Thyroid gland (tissue), 4 donors: Measurements from ENCODE around the gene CNTN5. TPM values are rescaled to one million over a fixed set of nuclear protein-coding genes. Genes with fewer than 3 reads are reported as not detected.

ENCODE experiments used
- DNase-seq, 2 donors: peaks; one replicate each; pipeline ENCODE4 v3.0.0-alpha.2; 2019
- H3K27ac ChIP-seq, 3 donors: fragments of 200-600 bp; sonication (generic); 1 replicate in 2 of 3; 2 replicates in 1 of 3; pipeline ENCODE4 v1.5.1; 2016 to 2019; ENCODE audit warnings: mild to moderate bottlenecking in 1 of 3, moderate library complexity in 1 of 3
- H3K27me3 ChIP-seq: fragments of 200-600 bp; sonication (generic); one replicate; pipeline ENCODE4 v1.5.1; 2019
- H3K36me3 ChIP-seq, 2 donors: fragments of 200-600 bp; sonication (generic); one replicate each; pipeline ENCODE4 v1.5.1; 2016 to 2019
- H3K4me1 ChIP-seq, 2 donors: fragments of 200-600 bp; sonication (generic); one replicate each; pipeline ENCODE4 v1.5.1; 2017 to 2019
- H3K4me3 ChIP-seq, 3 donors: fragments of 200-600 bp; sonication (generic); replicated peaks in 1 of 3; 1 replicate in 2 of 3; 2 replicates in 1 of 3; pipeline ENCODE4 v1.5.1; 2016; ENCODE audit warnings: mild to moderate bottlenecking in 1 of 3
- H3K9me3 ChIP-seq: fragments of 200-600 bp; sonication (generic); one replicate; pipeline ENCODE4 v1.5.1; 2017
- POLR2A ChIP-seq, 2 donors: fragments of 450-650 bp; IDR thresholded peaks; one replicate each; pipeline ENCODE4 v1.6.1; 2017; ENCODE audit warnings: antibody characterized with exemption in 2 of 2, mild to moderate bottlenecking in 2 of 2, moderate library complexity in 1 of 2
- WGBS, 2 donors: methylation state at CpG; one replicate each; pipeline ENCODE4 v1.1.5; 2017; 5-methylcytosine and 5-hydroxymethylcytosine counted together
- intact Hi-C: fragments of 100-400 bp; cut with DNase I; formaldehyde crosslinking; loops from one replicate; pipeline ENCODE4 v1.15.1; 2023
- total RNA-seq, 4 donors: library from RNA; depleted of rRNA; stranded (reverse); fragments of >200 nt; gene quantifications; one replicate each; pipeline ENCODE4 v1.2.3, GENCODE V29; 2016
- TF ChIP-seq, protein P1 (sequence below), 6 experiments: fragments of 200-600 bp in 3 of 6; fragments of 450-650 bp in 3 of 6; sonication (generic) in 3 of 6; IDR thresholded peaks; one replicate each; pipeline ENCODE4 v1.5.1; 2016 to 2019; ENCODE audit warnings: antibody characterized with exemption in 6 of 6, mild to moderate bottlenecking in 2 of 6, inconsistent platforms in 1 of 6, moderate library complexity in 1 of 6

CNTN5 gene
- total RNA-seq, 4 donors from 2014 or later = 1.9 to 14.3 (median 12.0) TPM

DNA sequence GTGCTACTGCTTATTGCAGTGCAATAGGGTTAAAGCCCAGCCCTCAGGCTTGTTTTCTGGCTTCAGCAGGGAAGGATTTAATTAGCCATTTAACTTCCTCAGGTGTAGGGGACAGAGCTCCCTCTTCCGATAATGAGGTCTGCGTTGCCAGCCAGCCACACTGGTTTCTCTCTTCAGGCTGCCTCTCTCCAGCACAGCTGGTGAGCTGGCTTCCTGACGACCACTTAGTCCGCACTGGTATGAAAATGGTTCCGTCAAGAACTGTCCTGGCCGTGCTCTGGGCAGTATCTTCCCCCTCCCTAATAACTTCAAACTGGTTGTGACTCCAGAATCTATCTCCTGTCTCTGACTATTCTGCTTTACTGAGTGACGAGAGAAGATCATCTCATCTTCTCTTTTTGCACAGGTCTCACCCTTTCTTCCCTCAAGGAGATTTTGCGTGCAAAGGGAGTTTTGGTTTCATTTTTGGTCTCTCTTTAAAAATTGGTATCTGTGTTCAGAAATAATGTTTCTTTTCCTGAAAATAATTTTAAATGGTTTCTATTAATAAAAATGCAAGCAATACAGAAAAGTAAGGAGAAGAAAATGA lies 49.2 kb downstream of the CNTN5 start:
- peak overlapping the region in 2 of 3 donors; percentile 48 to 53 for H3K27ac ChIP-seq
- TF ChIP-seq, protein P1, sequence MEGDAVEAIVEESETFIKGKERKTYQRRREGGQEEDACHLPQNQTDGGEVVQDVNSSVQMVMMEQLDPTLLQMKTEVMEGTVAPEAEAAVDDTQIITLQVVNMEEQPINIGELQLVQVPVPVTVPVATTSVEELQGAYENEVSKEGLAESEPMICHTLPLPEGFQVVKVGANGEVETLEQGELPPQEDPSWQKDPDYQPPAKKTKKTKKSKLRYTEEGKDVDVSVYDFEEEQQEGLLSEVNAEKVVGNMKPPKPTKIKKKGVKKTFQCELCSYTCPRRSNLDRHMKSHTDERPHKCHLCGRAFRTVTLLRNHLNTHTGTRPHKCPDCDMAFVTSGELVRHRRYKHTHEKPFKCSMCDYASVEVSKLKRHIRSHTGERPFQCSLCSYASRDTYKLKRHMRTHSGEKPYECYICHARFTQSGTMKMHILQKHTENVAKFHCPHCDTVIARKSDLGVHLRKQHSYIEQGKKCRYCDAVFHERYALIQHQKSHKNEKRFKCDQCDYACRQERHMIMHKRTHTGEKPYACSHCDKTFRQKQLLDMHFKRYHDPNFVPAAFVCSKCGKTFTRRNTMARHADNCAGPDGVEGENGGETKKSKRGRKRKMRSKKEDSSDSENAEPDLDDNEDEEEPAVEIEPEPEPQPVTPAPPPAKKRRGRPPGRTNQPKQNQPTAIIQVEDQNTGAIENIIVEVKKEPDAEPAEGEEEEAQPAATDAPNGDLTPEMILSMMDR (IDR thresholded peaks at IDR 0.05) = no peak
- TF ChIP-seq POLR2A (IDR thresholded peaks at IDR 0.05) = no peak
- DNase-seq = peak; percentile 66
- H3K4me3 ChIP-seq = peak overlapping the region in 2 of 3 donors; percentile 22 to 58
- no peaks in the 10 kb centered on the region for H3K9me3 ChIP-seq
- no peaks in the 10 kb centered on the region for H3K4me1 ChIP-seq
- 2 to 3% methylated on average over 8 of the region's 8 CpGs for WGBS, 2 donors
- H3K36me3 ChIP-seq = no peaks in the 10 kb centered on the region
- no peaks in the 10 kb centered on the region for H3K27me3 ChIP-seq
- intact Hi-C loops = no loop called here

DNA sequence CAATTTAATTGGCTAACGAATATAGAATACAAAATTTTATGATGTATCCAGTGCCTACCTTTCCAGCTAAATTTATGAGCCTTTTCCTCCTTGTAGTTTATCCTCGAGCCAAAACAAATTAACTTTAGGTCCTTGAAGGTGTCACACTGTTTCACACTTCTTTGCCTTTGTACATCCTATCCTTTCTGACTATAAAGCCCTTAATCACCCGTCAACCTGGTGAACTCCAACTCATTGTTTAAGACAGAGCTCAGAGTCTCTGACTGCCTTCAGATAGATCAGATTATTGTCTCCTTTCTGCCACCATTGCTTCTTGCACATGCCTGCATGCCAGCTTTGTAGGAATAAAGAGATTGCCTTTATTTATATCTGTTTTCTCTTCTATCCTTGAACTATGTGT lies 58.8 kb downstream of the CNTN5 start:
- Histone ChIP-seq H3K9me3 (no peaks in the 10 kb centered on the region), H3K4me1 (no peaks in the 10 kb centered on the region), H3K36me3 (no peaks in the 10 kb centered on the region), H3K27ac (no peak overlapping the region), H3K27me3 (no peaks in the 10 kb centered on the region), H3K4me3 (no peak overlapping the region)
- intact Hi-C loops = no loop called here
- DNase-seq = no peak
- WGBS, 2 donors = 82 to 90% methylated on average over 3 of the region's 3 CpGs
- TF ChIP-seq POLR2A (IDR thresholded peaks at IDR 0.05) = no peak
- TF ChIP-seq, protein P1 (IDR thresholded peaks at IDR 0.05) = no peak

DNA sequence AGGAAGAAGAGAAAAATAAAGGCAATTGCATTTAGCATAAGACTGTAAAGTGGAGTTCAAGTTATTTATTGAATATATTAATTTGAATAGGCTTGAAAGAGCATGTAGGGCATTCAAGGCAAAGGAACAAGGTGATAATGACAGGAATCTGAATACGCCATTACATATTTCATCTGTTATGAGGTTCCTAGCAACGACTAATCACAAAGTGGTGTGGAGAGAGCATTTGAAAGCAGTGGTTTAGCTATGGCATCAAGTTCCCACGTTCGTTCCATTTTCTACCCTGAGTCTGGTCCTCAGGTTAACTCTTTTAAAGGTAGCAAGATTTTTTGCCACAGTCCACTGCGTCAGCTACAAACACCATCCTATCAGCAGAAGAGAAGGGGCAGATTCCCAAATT lies 59.4 kb downstream of the CNTN5 start:
- 77 to 87% methylated on average over 5 of the region's 5 CpGs for WGBS, 2 donors
- no peak for TF ChIP-seq POLR2A (IDR thresholded peaks at IDR 0.05)
- TF ChIP-seq, protein P1 (IDR thresholded peaks at IDR 0.05) = no peak
- H3K4me1 ChIP-seq = no peaks in the 10 kb centered on the region

GRCh38 chr11:99098258-99098657 lies 77.5 kb downstream of the CNTN5 start:
- Histone ChIP-seq H3K36me3 (no peaks in the 10 kb centered on the region), H3K4me3 (no peak overlapping the region), H3K27ac (no peak overlapping the region), H3K4me1 (no peaks in the 10 kb centered on the region), H3K9me3 (no peaks in the 10 kb centered on the region), H3K27me3 (no peaks in the 10 kb centered on the region)
- WGBS, 2 donors = 84 to 91% methylated on average over 6 of the region's 6 CpGs
- no peak for DNase-seq
- intact Hi-C loops = no loop called here
- no peak for TF ChIP-seq POLR2A (IDR thresholded peaks at IDR 0.05)
- TF ChIP-seq, protein P1 (IDR thresholded peaks at IDR 0.05) = no peak

More for the DNA sequence above, 59.4 kb downstream of the CNTN5 start:
- intact Hi-C loops = no loop called here
- Histone ChIP-seq H3K36me3 (no peaks in the 10 kb centered on the region), H3K27ac (no peak overlapping the region), H3K27me3 (no peaks in the 10 kb centered on the region), H3K9me3 (no peaks in the 10 kb centered on the region), H3K4me3 (no peak overlapping the region)
- no peak for DNase-seq

DNA sequence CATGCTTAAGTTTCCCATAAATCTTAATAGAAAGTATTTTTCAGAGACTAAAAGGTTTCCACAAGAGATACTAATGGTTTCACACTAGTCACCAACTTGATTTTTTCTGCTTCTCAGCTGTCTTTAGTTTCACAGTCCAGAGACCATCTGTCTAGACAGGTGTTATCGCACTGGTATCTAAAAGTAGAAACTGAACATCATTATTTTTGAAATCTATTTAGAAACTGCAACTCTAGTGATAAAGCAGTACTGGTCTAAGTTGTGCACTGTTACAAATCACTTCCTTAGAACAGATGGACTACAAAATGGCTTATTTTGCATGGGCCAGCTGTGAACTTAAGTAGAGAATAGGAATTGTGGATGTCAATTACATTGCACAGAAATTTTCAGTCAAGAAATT lies 78.0 kb downstream of the CNTN5 start:
- no peak for TF ChIP-seq POLR2A (IDR thresholded peaks at IDR 0.05)
- TF ChIP-seq, protein P1 (IDR thresholded peaks at IDR 0.05) = no peak
- WGBS, 2 donors = 80 to 89% methylated on average over 1 of the region's 1 CpG
- DNase-seq = no peak
- Histone ChIP-seq H3K4me1 (no peaks in the 10 kb centered on the region), H3K9me3 (no peaks in the 10 kb centered on the region), H3K36me3 (no peaks in the 10 kb centered on the region), H3K4me3 (no peak overlapping the region), H3K27ac (no peak overlapping the region), H3K27me3 (no peaks in the 10 kb centered on the region)
- intact Hi-C loops = no loop called here
